Measurements from ENCODE around the gene PXMP4. TPM values are rescaled to one million over a fixed set of nuclear protein-coding genes. Genes with fewer than 3 reads are reported as not detected.

PXMP4 gene
- total RNA-seq, 1 experiment from 2014 or later, result 5.7 TPM

- Histone ChIP-seq H3K14ac (ENCODE audit: insufficient read depth, low read length) (no peak overlapping the region), H4K91ac (ENCODE audit: insufficient read length, low read depth, low read length) (no peak overlapping the region), H2BK12ac (ENCODE audit: insufficient read length, low read depth, low read length) (no peak overlapping the region), H4K5ac (ENCODE audit: insufficient read length, low read depth, low read length) (no peak overlapping the region), H3K23me2 (ENCODE audit: insufficient read length, low read depth, low read length, poor library complexity, severe bottlenecking) (peaks cover 25% of the 10 kb centered on the region), H4K8ac (replicated peaks; ENCODE audit: insufficient read length, low read depth, low read length) (no peak overlapping the region), H3K4me1 (ENCODE audit: insufficient read depth, low read length) (peaks cover 4% of the 10 kb centered on the region; the same call in 1 of the 2 replicates), H3K79me2 (ENCODE audit: insufficient read depth, low read length) (no peaks in the 10 kb centered on the region), H3K27ac (ENCODE audit: insufficient read length, low read depth, low read length) (no peak overlapping the region), H4K20me1 (ENCODE audit: control insufficient read depth, insufficient read depth, insufficient read length) (no peaks in the 10 kb centered on the region), H2BK20ac (ENCODE audit: low read depth, low read length, poor library complexity, severe bottlenecking) (no peak overlapping the region), H3K56ac (ENCODE audit: insufficient read length, low read depth, low read length) (no peak overlapping the region), H2BK120ac (ENCODE audit: low read depth, low read length, poor library complexity, severe bottlenecking) (no peak overlapping the region), H3K27me3 (ENCODE audit: insufficient read depth, low read length) (no peaks in the 10 kb centered on the region), H2BK5ac (ENCODE audit: insufficient read length, low read length) (no peak overlapping the region), H3K9ac (ENCODE audit: extremely low read depth, insufficient read length, low read length) (no peak overlapping the region), H3K18ac (ENCODE audit: insufficient read length, low read depth, low read length) (no peak overlapping the region), H3K79me1 (ENCODE audit: insufficient read depth, low read depth, low read length, poor library complexity, severe bottlenecking) (no peaks in the 10 kb centered on the region), H2AFZ (ENCODE audit: low read length) (no peak overlapping the region), H3T11ph (ENCODE audit: low read length) (no peak overlapping the region), H2BK15ac (ENCODE audit: low read depth, low read length) (no peak overlapping the region), H3K23ac (ENCODE audit: insufficient read length, low read depth, low read length) (no peak overlapping the region), H2AK5ac (ENCODE audit: insufficient read length, low read length) (no peak overlapping the region), H3K9me3 (ENCODE audit: control insufficient read depth, low read depth, low read length) (no peaks in the 10 kb centered on the region), H3K4me2 (ENCODE audit: insufficient read depth, insufficient read length, low read length) (no peak overlapping the region), H3K4ac (ENCODE audit: low read depth, low read length) (no peak overlapping the region)
- WGBS (ENCODE audit: extremely low coverage, insufficient read length, low lambda C conversion rate), result no CpG with 5 or more reads among the region's 8 CpGs
- DNase-seq, result no peak
- peak overlapping the region in 2 of 3 experiments; percentile 25 to 71; a peak in 2 of 7 replicates for H3K27ac Mint-ChIP-seq
- no peak for TF ChIP-seq CTCF (conservative IDR thresholded peaks at IDR 0.05)
- H3K4me1 Mint-ChIP-seq, result peaks cover 30% of the 10 kb centered on the region in 2 experiments
- H3K9me3 Mint-ChIP-seq, result no peaks in the 10 kb centered on the region; a peak in 1 of 5 replicates
- H3K4me3 Mint-ChIP-seq, result peak overlapping the region; percentile 87 to 90; a peak in 4 of 5 replicates
- H3K27me3 Mint-ChIP-seq (ENCODE audit: low read depth), result peaks cover 2% of the 10 kb centered on the region
- H3K36me3 Mint-ChIP-seq (ENCODE audit: insufficient read depth in 1 of 3, low read depth in 3 of 3), result peaks cover 26 to 50% (median 42%) of the 10 kb centered on the region in 3 experiments; a peak in 6 of 7 replicates
Observed at GRCh38 chr20:33671573-33672288, 48.4 kb downstream of the PXMP4 start.
